ENCODE measurements around the gene CCDC33.

- TF ChIP-seq CTCF (IDR thresholded peaks at IDR 0.05) (no peak), POLR2A (IDR thresholded peaks at IDR 0.05) (no peak)
These were observed 26.6 kb upstream of the CCDC33 start for GRCh38 chr15:74209560-74209958.
